Liver (tissue), 9 donors: ENCODE results near the gene CASP3. TPM values are rescaled to one million over a fixed set of nuclear protein-coding genes. Genes with fewer than 3 reads are reported as not detected.

Experiments
- DNase-seq: peaks from one replicate; pipeline ENCODE4 v3.0.0-alpha.2; 2017; ENCODE audit warnings: low spot score
- H3K27ac ChIP-seq, 2 donors: one replicate each; pipeline ENCODE4 v1.7.0; 2013; ENCODE audit warnings: inconsistent platforms in 2 of 2, low read length in 2 of 2, control low read depth in 1 of 2, low read depth in 1 of 2, mild to moderate bottlenecking in 1 of 2
- H3K27me3 ChIP-seq, 4 donors: one replicate each; pipeline versions ENCODE4 v1.6.1 to v1.7.0; 2013; ENCODE audit warnings: low read length in 3 of 4, inconsistent platforms in 1 of 4, mild to moderate bottlenecking in 1 of 4, moderate library complexity in 1 of 4; ENCODE audit not compliant: control insufficient read depth in 4 of 4, insufficient read depth in 4 of 4
- H3K36me3 ChIP-seq, 4 donors: one replicate each; pipeline versions ENCODE4 v1.6.1 to v1.7.0; 2013; ENCODE audit warnings: low read length in 3 of 4, mild to moderate bottlenecking in 3 of 4, low read depth in 1 of 4, moderate library complexity in 1 of 4; ENCODE audit not compliant: control insufficient read depth in 4 of 4, insufficient read depth in 3 of 4
- H3K4me1 ChIP-seq, 4 donors: one replicate each; pipeline versions ENCODE4 v1.6.1 to v1.7.0; 2013; ENCODE audit warnings: low read length in 3 of 4, mild to moderate bottlenecking in 3 of 4, moderate library complexity in 1 of 4; ENCODE audit not compliant: control insufficient read depth in 4 of 4, insufficient read depth in 4 of 4
- H3K4me3 ChIP-seq, 3 donors: one replicate each; pipeline versions ENCODE4 v1.6.1 to v1.7.0; 2013; ENCODE audit warnings: low read length in 3 of 3, control low read depth in 1 of 3, low read depth in 1 of 3, mild to moderate bottlenecking in 1 of 3
- H3K9ac ChIP-seq, 2 donors: one replicate each; pipeline ENCODE4 v1.7.0; 2013; ENCODE audit warnings: low read length in 2 of 2, mild to moderate bottlenecking in 2 of 2, moderate library complexity in 2 of 2, control low read depth in 1 of 2, low read depth in 1 of 2
- H3K9me3 ChIP-seq, 4 donors: one replicate each; pipeline versions ENCODE4 v1.6.1 to v1.7.0; 2013; ENCODE audit warnings: low read length in 3 of 4; ENCODE audit not compliant: control insufficient read depth in 4 of 4
- ATF3 ChIP-seq: IDR thresholded peaks from 2 replicates; pipeline ENCODE4 v1.6.1; 2016; ENCODE audit warnings: antibody characterized with exemption
- EGR1 ChIP-seq, 2 donors: IDR thresholded peaks; 2 replicates each; pipeline ENCODE4 v1.6.1; 2016 to 2018; ENCODE audit warnings: antibody characterized with exemption in 2 of 2, low read depth in 2 of 2
- FOXA2 ChIP-seq: IDR thresholded peaks from 2 replicates; pipeline ENCODE4 v1.6.1; 2016; ENCODE audit warnings: antibody characterized with exemption
- GABPA ChIP-seq, 2 donors: IDR thresholded peaks in 1 of 2; conservative IDR thresholded peaks in 1 of 2; 2 replicates each; pipeline ENCODE4 v1.6.1; 2016; ENCODE audit warnings: antibody characterized with exemption in 2 of 2, mild to moderate bottlenecking in 1 of 2, moderate library complexity in 1 of 2
- HNF4A ChIP-seq, 2 donors: conservative IDR thresholded peaks; 2 replicates each; pipeline ENCODE4 v1.6.1; 2016; ENCODE audit warnings: antibody characterized with exemption in 2 of 2, mild to moderate bottlenecking in 2 of 2
- HNF4G ChIP-seq: IDR thresholded peaks from 2 replicates; pipeline ENCODE4 v1.6.1; 2016; ENCODE audit warnings: antibody characterized with exemption
- JUND ChIP-seq, 2 donors: IDR thresholded peaks; 2 replicates each; pipeline ENCODE4 v1.6.1; 2016; ENCODE audit warnings: antibody characterized with exemption in 2 of 2
- NR2F2 ChIP-seq: IDR thresholded peaks from 2 replicates; pipeline ENCODE4 v1.6.1; 2016; ENCODE audit warnings: antibody characterized with exemption
- RAD21 ChIP-seq, 2 donors: IDR thresholded peaks; 2 replicates each; pipeline ENCODE4 v1.6.1; 2016; ENCODE audit warnings: antibody characterized with exemption in 2 of 2, mild to moderate bottlenecking in 2 of 2
- REST ChIP-seq: IDR thresholded peaks from 2 replicates; pipeline ENCODE4 v1.6.1; 2016; ENCODE audit warnings: antibody characterized with exemption, mild to moderate bottlenecking
- SP1 ChIP-seq: IDR thresholded peaks from 2 replicates; pipeline ENCODE4 v1.6.1; 2018; ENCODE audit warnings: antibody characterized with exemption, mild to moderate bottlenecking
- TAF1 ChIP-seq: conservative IDR thresholded peaks from 2 replicates; pipeline ENCODE4 v1.6.1; 2016; ENCODE audit warnings: antibody characterized with exemption, mild to moderate bottlenecking
- ZBTB33 ChIP-seq: IDR thresholded peaks from 2 replicates; pipeline ENCODE4 v1.6.1; 2016; ENCODE audit warnings: antibody characterized with exemption
- WGBS: extraction: QIAGEN DNeasy Blood & Tissue Kit; methylation state at CpG from one replicate; pipeline ENCODE4 v1.1.7; 2013; 5-methylcytosine and 5-hydroxymethylcytosine counted together
- polyA plus RNA-seq, 2 donors: library from polyadenylated mRNA; stranded (reverse) in 1 of 2; unstranded in 1 of 2; fragments of 200-250 nt in 1 of 2; fragments of >200 nt in 1 of 2; fragmentation: Nextera tagmentation in 1 of 2; extraction: Ambion mirVana in 1 of 2; gene quantifications; one replicate each; pipeline versions ENCODE4 v1.2.1 to v1.2.3, GENCODE V29; 2013 to 2015
- total RNA-seq, 2 donors: library from RNA; depleted of rRNA; stranded (reverse); fragments of >200 nt; gene quantifications; one replicate each; pipeline ENCODE4 v1.2.3, GENCODE V29; 2014
- donor health status: healthy.
- donor health status: healthy.
- donor health status: healthy.
- donor health status: healthy.
- donor health status: healthy.

CASP3 gene
- total and polyA plus RNA-seq, 4 donors: 7.8 to 30.1 (median 11.8) TPM

GRCh38 chr4:184641451-184641850 lies 7.8 kb downstream of the CASP3 start:
- Histone ChIP-seq H3K36me3 (peaks cover 2 to 27% (median 16%) of the 10 kb centered on the region in 4 donors), H3K9me3 (no peaks in the 10 kb centered on the region), H3K4me3 (no peak overlapping the region), H3K27me3 (no peaks in the 10 kb centered on the region), H3K9ac (no peak overlapping the region), H3K27ac (no peak overlapping the region), H3K4me1 (peaks cover 5 to 18% (median 10%) of the 10 kb centered on the region in 4 donors)
- WGBS: 97% methylated on average over 5 of the region's 5 CpGs
- no peak for DNase-seq
- TF ChIP-seq HNF4A (conservative IDR thresholded peaks at IDR 0.05) (no peak), SP1 (no peak), GABPA (IDR thresholded peaks at IDR 0.05 in 1 of 2, conservative IDR thresholded peaks at IDR 0.05 in 1 of 2) (no peak), ATF3 (no peak), REST (no peak), EGR1 (IDR thresholded peaks at IDR 0.05; ENCODE audit: low read depth in 2 of 2) (no peak), ZBTB33 (no peak)

- no peaks in the 10 kb centered on the region for H3K27me3 ChIP-seq
- H3K27ac ChIP-seq: no peak overlapping the region
- H3K4me1 ChIP-seq: peaks cover 5 to 18% (median 6%) of the 10 kb centered on the region in 4 donors
- DNase-seq: no peak
- H3K36me3 ChIP-seq: peaks cover 2 to 32% (median 19%) of the 10 kb centered on the region in 4 donors
- H3K9me3 ChIP-seq: no peaks in the 10 kb centered on the region
- no peak overlapping the region for H3K9ac ChIP-seq
- no peak for TF ChIP-seq SP1
- no peak for TF ChIP-seq EGR1 (IDR thresholded peaks at IDR 0.05; ENCODE audit: low read depth in 2 of 2)
- TF ChIP-seq ZBTB33: no peak
- no peak for TF ChIP-seq FOXA2
- no peak for TF ChIP-seq RAD21 (IDR thresholded peaks at IDR 0.05)
- TF ChIP-seq HNF4G: no peak
- no peak for TF ChIP-seq JUND (IDR thresholded peaks at IDR 0.05)
- TF ChIP-seq TAF1: no peak
- no peak for TF ChIP-seq NR2F2
- no peak for TF ChIP-seq HNF4A (conservative IDR thresholded peaks at IDR 0.05)
- WGBS: 84% methylated on average over 3 of the region's 3 CpGs
- H3K4me3 ChIP-seq: no peak overlapping the region
Observed at GRCh38 chr4:184641022-184641421, 8.2 kb downstream of the CASP3 start.
